MM.1S (cell line): ENCODE results near the gene MPND.

Experiments
- DNase-seq: peaks from one replicate; pipeline ENCODE4 v3.0.0-alpha.2; 2015
- H2AFZ ChIP-seq: fragments of 300-600 bp; sonication (generic); 2 replicates; pipeline ENCODE4 v1.6.0; 2016; ENCODE audit warnings: antibody characterized with exemption, low read length
- H3F3A ChIP-seq: fragments of 300-600 bp; sonication (generic); 2 replicates; pipeline ENCODE4 v1.6.1; 2016; ENCODE audit warnings: mild to moderate bottlenecking, antibody characterized with exemption, low read length, moderate library complexity, mixed read lengths; ENCODE audit not compliant: insufficient read depth
- H3K27ac ChIP-seq: fragments of 300-600 bp; sonication (generic); 2 replicates; pipeline ENCODE4 v1.5.1; 2016; ENCODE audit warnings: mild to moderate bottlenecking, low read length
- H3K27me3 ChIP-seq: fragments of 300-600 bp; sonication (generic); replicated peaks from 2 replicates; pipeline ENCODE4 v1.6.0; 2016; ENCODE audit warnings: low read length; ENCODE audit not compliant: insufficient read depth
- H3K36me3 ChIP-seq: fragments of 300-600 bp; sonication (generic); replicated peaks from 2 replicates; pipeline ENCODE4 v1.6.1; 2016; ENCODE audit warnings: mild to moderate bottlenecking, low read length, mixed read lengths; ENCODE audit not compliant: insufficient read depth
- H3K4me1 ChIP-seq: fragments of 300-600 bp; sonication (generic); 2 replicates; pipeline ENCODE4 v1.6.1; 2016; ENCODE audit warnings: low read length, mixed read lengths
- H3K4me2 ChIP-seq: fragments of 300-600 bp; sonication (generic); 2 replicates; pipeline ENCODE4 v1.6.0; 2016; ENCODE audit warnings: low read depth, low read length
- H3K4me3 ChIP-seq: fragments of 300-600 bp; sonication (generic); 2 replicates; pipeline ENCODE4 v1.5.1; 2016; ENCODE audit warnings: low read length, mixed read lengths
- H3K79me2 ChIP-seq: fragments of 300-600 bp; sonication (generic); 2 replicates; pipeline ENCODE4 v1.6.1; 2016; ENCODE audit warnings: mixed run types, low read length, mixed read lengths
- H3K9ac ChIP-seq: fragments of 300-600 bp; sonication (generic); 2 replicates; pipeline ENCODE4 v1.6.1; 2016; ENCODE audit warnings: low read length, mixed read lengths
- H3K9me2 ChIP-seq: fragments of 300-600 bp; sonication (generic); replicated peaks from 2 replicates; pipeline ENCODE4 v1.6.1; 2016; ENCODE audit warnings: mild to moderate bottlenecking, low read length, mixed read lengths; ENCODE audit not compliant: insufficient read depth
- H3K9me3 ChIP-seq: fragments of 300-600 bp; sonication (generic); replicated peaks from 2 replicates; pipeline ENCODE4 v1.6.1; 2016; ENCODE audit warnings: mild to moderate bottlenecking, low read length, mixed read lengths; ENCODE audit not compliant: insufficient read depth
- H4K20me1 ChIP-seq: fragments of 300-600 bp; sonication (generic); 2 replicates; pipeline ENCODE4 v1.6.1; 2016; ENCODE audit warnings: mild to moderate bottlenecking, low read length, moderate library complexity, mixed read lengths; ENCODE audit not compliant: insufficient read depth
- EZH2 ChIP-seq: fragments of 300-600 bp; sonication (generic); optimal IDR thresholded peaks from 2 replicates; pipeline ENCODE3; 2017; ENCODE audit warnings: low read depth, mild to moderate bottlenecking, antibody characterized with exemption, low read length, mixed read lengths
- EZH2phosphoT487 ChIP-seq: fragments of 300-600 bp; sonication (generic); IDR thresholded peaks from 2 replicates; pipeline ENCODE4 v1.6.1; 2018; ENCODE audit warnings: antibody characterized with exemption, low read length
- TF ChIP-seq, protein P1 (sequence below): fragments of 300-600 bp; sonication (generic); IDR thresholded peaks from 2 replicates; pipeline ENCODE4 v1.5.1; 2016; ENCODE audit warnings: antibody characterized with exemption, low read length, mixed read lengths

MPND gene

DNA sequence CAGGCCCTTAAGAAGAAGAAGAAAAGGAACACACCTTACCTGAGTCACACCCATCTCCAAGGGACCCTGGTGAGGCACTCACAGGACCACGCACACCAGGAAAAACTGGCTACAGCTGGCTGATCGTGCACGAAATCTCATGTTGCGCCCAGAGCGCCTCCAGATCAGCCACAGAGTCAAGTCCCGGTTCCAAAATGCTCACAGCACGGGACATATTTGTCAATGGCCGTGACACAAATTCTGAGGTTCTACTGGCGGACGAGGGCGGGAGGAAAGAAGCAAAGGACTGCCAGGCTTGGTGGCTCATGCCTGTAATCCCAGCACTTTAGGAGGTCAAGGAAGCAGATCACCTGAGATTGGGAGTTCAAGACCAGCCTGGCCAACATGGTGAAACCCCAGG, 35.5 kb downstream of the MPND start:
- Histone ChIP-seq H3K27me3 (no peaks in the 10 kb centered on the region), H3K4me2 (no peak overlapping the region), H3K9ac (no peak overlapping the region), H2AFZ (no peak overlapping the region), H3K36me3 (no peaks in the 10 kb centered on the region; the same call in 1 of the 2 replicates), H3K4me1 (no peaks in the 10 kb centered on the region), H3K27ac (no peak overlapping the region), H3F3A (no peaks in the 10 kb centered on the region), H3K9me2 (no peaks in the 10 kb centered on the region), H3K4me3 (no peak overlapping the region), H3K79me2 (peaks cover 98% of the 10 kb centered on the region), H3K9me3 (no peaks in the 10 kb centered on the region), H4K20me1 (peaks cover 24% of the 10 kb centered on the region)
- TF ChIP-seq, protein P1, sequence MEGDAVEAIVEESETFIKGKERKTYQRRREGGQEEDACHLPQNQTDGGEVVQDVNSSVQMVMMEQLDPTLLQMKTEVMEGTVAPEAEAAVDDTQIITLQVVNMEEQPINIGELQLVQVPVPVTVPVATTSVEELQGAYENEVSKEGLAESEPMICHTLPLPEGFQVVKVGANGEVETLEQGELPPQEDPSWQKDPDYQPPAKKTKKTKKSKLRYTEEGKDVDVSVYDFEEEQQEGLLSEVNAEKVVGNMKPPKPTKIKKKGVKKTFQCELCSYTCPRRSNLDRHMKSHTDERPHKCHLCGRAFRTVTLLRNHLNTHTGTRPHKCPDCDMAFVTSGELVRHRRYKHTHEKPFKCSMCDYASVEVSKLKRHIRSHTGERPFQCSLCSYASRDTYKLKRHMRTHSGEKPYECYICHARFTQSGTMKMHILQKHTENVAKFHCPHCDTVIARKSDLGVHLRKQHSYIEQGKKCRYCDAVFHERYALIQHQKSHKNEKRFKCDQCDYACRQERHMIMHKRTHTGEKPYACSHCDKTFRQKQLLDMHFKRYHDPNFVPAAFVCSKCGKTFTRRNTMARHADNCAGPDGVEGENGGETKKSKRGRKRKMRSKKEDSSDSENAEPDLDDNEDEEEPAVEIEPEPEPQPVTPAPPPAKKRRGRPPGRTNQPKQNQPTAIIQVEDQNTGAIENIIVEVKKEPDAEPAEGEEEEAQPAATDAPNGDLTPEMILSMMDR, result no peak
- TF ChIP-seq EZH2 (no peak), EZH2phosphoT487 (no peak)
- no peak for DNase-seq

DNA sequence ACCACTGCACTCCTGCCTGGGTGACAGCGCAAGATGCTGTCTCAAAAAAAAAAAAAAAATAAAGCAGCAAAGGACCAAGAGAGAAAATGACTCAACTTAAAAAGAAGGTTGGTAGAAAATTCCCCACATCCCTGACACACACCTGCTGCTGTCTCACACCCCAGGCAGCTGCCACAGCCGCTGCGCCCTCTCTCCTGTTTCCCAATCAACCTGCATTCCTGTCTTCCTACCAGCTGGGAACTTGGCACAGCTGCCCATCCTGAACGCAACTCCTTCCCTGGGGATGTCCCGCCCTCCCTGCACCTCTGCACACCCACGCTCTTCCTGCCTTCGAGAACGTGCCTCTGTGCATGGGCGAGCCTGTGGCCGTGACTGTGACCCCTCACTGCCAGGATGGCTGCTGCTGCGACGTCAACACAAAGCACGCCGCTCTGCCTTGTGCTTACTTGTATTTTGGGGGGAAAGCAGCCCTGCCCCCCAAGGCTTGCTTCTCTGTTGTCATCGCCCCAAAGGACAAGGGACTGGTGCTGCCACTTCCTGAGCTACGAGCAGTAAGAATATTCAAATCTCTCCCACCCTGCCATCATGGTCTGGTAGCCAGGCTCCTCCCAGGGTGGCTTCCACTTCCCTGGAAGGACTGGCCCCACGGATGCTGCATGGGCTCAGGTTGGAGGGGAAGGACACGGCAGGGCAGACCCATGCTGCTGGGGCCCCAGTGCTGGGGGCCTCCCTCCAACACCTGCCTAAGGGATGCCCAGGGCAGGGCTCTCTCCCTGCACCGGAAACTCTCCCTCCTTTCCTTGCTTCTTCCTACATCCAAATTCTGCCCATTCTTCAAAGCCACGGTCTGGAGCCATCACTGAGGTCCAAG, 36.3 kb downstream of the MPND start:
- no peak for DNase-seq
- H4K20me1 ChIP-seq, result peaks cover 27% of the 10 kb centered on the region
- no peak overlapping the region for H3K27ac ChIP-seq
- H3K9me2 ChIP-seq, result no peaks in the 10 kb centered on the region
- H3K4me1 ChIP-seq, result no peaks in the 10 kb centered on the region
- H2AFZ ChIP-seq, result no peak overlapping the region
- H3K9me3 ChIP-seq, result no peaks in the 10 kb centered on the region
- H3K4me3 ChIP-seq, result no peak overlapping the region
- H3K4me2 ChIP-seq, result no peak overlapping the region
- H3K27me3 ChIP-seq, result no peaks in the 10 kb centered on the region
- TF ChIP-seq, protein P1, result no peak
- no peak for TF ChIP-seq EZH2
- TF ChIP-seq EZH2phosphoT487, result no peak
- H3K36me3 ChIP-seq, result no peaks in the 10 kb centered on the region; the same call in 1 of the 2 replicates
- H3K9ac ChIP-seq, result no peak overlapping the region
- peaks cover 98% of the 10 kb centered on the region for H3K79me2 ChIP-seq
- no peaks in the 10 kb centered on the region for H3F3A ChIP-seq

- no peak overlapping the region for H3K9ac ChIP-seq
Measured at GRCh38 chr19:4380254-4380727, 36.9 kb downstream of the MPND start.

More at GRCh38 chr19:4380254-4380727, 36.9 kb downstream of the MPND start:
- no peak overlapping the region for H3K4me3 ChIP-seq
- DNase-seq, result no peak
- no peaks in the 10 kb centered on the region for H3K9me2 ChIP-seq
- H3K79me2 ChIP-seq, result peaks cover 98% of the 10 kb centered on the region
- no peak overlapping the region for H2AFZ ChIP-seq
- H3K27ac ChIP-seq, result no peak overlapping the region
- H3F3A ChIP-seq, result no peaks in the 10 kb centered on the region
- H4K20me1 ChIP-seq, result peaks cover 27% of the 10 kb centered on the region
- no peaks in the 10 kb centered on the region; the same call in 1 of the 2 replicates for H3K36me3 ChIP-seq
- H3K27me3 ChIP-seq, result no peaks in the 10 kb centered on the region
- no peak for TF ChIP-seq EZH2
- TF ChIP-seq EZH2phosphoT487, result no peak
- TF ChIP-seq, protein P1, result no peak
- H3K4me1 ChIP-seq, result no peaks in the 10 kb centered on the region
- H3K4me2 ChIP-seq, result no peak overlapping the region
- H3K9me3 ChIP-seq, result no peaks in the 10 kb centered on the region
